Caco-2 (cell line): Measurements from ENCODE around the gene ADAMTS3. TPM values are rescaled to one million over a fixed set of nuclear protein-coding genes. Genes with fewer than 3 reads are reported as not detected.
"Not testable (repeated sequence)": the region's sequence is repeated elsewhere in the genome, so short reads cannot be mapped to it uniquely, and the experiment has no call there.

Experiments used
- BruUV-seq: library from RNA; stranded (reverse); fragments of 400-500 nt; replicated peaks from 2 replicates; lab custom pipeline; 2021; lab: Mats Ljungman, UMichigan
- CTCF ChIA-PET: fragments of 300-600 bp; sonication (Branson Sonifier 250); formaldehyde crosslinking; loops from one replicate; lab custom pipeline; 2022; ENCODE audit warnings: antibody characterized with exemption; lab: Charles Lee
- POLR2A ChIA-PET: fragments of 300-600 bp; sonication (Branson Sonifier 250); formaldehyde crosslinking; loops from one replicate; lab custom pipeline; 2022; ENCODE audit warnings: antibody characterized with exemption; lab: Charles Lee
- DNase-seq, 2 experiments: peaks; one replicate each; pipeline versions ENCODE4 v3.0.0 to v3.0.0-alpha.2; 2020 to 2022
- H3K27me3 ChIP-seq: replicated peaks from 2 replicates; pipeline ENCODE4 v1.6.0; 2011; ENCODE audit warnings: low read length; ENCODE audit not compliant: control insufficient read depth, insufficient read depth
- H3K36me3 ChIP-seq: 2 replicates; pipeline ENCODE4 v1.5.1; 2011; ENCODE audit warnings: low read length; ENCODE audit not compliant: control insufficient read depth, insufficient read depth
- H3K4me1 ChIP-seq: fragments of 250-450 bp; sonication (Bioruptor Pico); 2 replicates; pipeline ENCODE4 v1.5.1; 2020; ENCODE audit warnings: mild to moderate bottlenecking
- H3K4me3 ChIP-seq: 2 replicates; pipeline ENCODE4 v1.5.1; 2011; ENCODE audit warnings: low read depth, mild to moderate bottlenecking, control low read depth, low read length
- H3K9me3 ChIP-seq: fragments of 250-450 bp; sonication (Bioruptor Pico); 2 replicates; pipeline ENCODE4 v1.5.1; 2020; ENCODE audit warnings: mild to moderate bottlenecking, moderate library complexity
- H3K27ac Mint-ChIP-seq: one replicate; pipeline ENCODE4 v1.8.0; 2022; ENCODE audit warnings: mixed read lengths; ENCODE audit not compliant: unreplicated experiment
- H3K27me3 Mint-ChIP-seq: one replicate; pipeline ENCODE4 v1.8.0; 2022; ENCODE audit warnings: mixed read lengths; ENCODE audit not compliant: insufficient read depth, unreplicated experiment
- H3K36me3 Mint-ChIP-seq: one replicate; pipeline ENCODE4 v1.8.0; 2022; ENCODE audit warnings: mild to moderate bottlenecking, mixed read lengths; ENCODE audit not compliant: insufficient read depth, unreplicated experiment
- H3K4me1 Mint-ChIP-seq: one replicate; pipeline ENCODE4 v1.8.0; 2022; ENCODE audit warnings: low read depth, mixed read lengths; ENCODE audit not compliant: unreplicated experiment
- H3K4me3 Mint-ChIP-seq: one replicate; pipeline ENCODE4 v1.8.0; 2022; ENCODE audit warnings: mild to moderate bottlenecking, moderate library complexity, mixed read lengths; ENCODE audit not compliant: unreplicated experiment
- H3K9me3 Mint-ChIP-seq: one replicate; pipeline ENCODE4 v1.8.0; 2022; ENCODE audit warnings: mixed read lengths; ENCODE audit not compliant: unreplicated experiment
- intact Hi-C: fragments of 100-400 bp; cut with micrococcal nuclease; formaldehyde crosslinking; loops from one replicate; pipeline ENCODE4 v1.10.0; 2022; ENCODE audit not compliant: unreplicated experiment
- total RNA-seq: library from RNA; stranded (reverse); gene quantifications from 2 replicates; pipeline ENCODE4 v1.2.3, GENCODE V29; 2022
- TF ChIP-seq, protein P1 (sequence below), 2 experiments: fragments of 200-600 bp in 1 of 2; IDR thresholded peaks; 1 replicate in 1 of 2; 2 replicates in 1 of 2; pipeline versions ENCODE4 v1.5.1 to v1.8.0; 2011 to 2022; ENCODE audit warnings: antibody characterized with exemption in 1 of 2, control low read depth in 1 of 2, inconsistent platforms in 1 of 2, low read depth in 1 of 2, low read length in 1 of 2, mild to moderate bottlenecking in 1 of 2, moderate library complexity in 1 of 2; ENCODE audit not compliant: insufficient read depth in 1 of 2, severe bottlenecking in 1 of 2, unreplicated experiment in 1 of 2

The ADAMTS3 gene
- total RNA-seq, 1 experiment from 2014 or later = not detected

DNA sequence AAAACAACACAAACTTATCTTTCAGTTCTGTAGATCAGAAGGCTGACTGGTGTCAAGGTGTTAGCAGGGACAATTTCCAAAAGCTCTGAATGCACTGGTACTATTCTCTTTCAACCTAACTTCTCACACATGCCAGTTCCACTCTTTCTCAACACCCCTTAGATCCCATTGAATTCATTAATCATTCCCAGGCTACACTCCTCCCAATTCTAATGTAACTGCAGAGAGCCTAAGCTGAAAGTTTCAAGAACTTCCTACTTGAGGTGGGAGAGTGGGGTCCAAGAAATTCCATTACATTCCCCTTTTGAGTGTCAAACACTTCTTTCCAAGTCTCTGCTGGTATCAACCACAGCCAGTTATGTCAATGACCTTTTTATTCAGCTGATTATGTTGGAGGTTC is 142.0 kb downstream of the ADAMTS3 start:
- Mint-ChIP-seq H3K27me3 (peaks cover 6% of the 10 kb centered on the region), H3K4me3 (no peak overlapping the region), H3K4me1 (no peaks in the 10 kb centered on the region), H3K27ac (no peak overlapping the region), H3K36me3 (no peaks in the 10 kb centered on the region), H3K9me3 (no peaks in the 10 kb centered on the region)
- H3K4me3 ChIP-seq = no peak overlapping the region
- H3K4me1 ChIP-seq = no peaks in the 10 kb centered on the region
- POLR2A ChIA-PET = no interaction called here
- intact Hi-C loops = no loop called here
- no peaks in the 10 kb centered on the region for H3K36me3 ChIP-seq
- H3K27me3 ChIP-seq = no peaks in the 10 kb centered on the region
- no TSS peak for BruUV-seq
- CTCF ChIA-PET = no interaction called here
- no peaks in the 10 kb centered on the region for H3K9me3 ChIP-seq
- DNase-seq = no peak
- TF ChIP-seq, protein P1, sequence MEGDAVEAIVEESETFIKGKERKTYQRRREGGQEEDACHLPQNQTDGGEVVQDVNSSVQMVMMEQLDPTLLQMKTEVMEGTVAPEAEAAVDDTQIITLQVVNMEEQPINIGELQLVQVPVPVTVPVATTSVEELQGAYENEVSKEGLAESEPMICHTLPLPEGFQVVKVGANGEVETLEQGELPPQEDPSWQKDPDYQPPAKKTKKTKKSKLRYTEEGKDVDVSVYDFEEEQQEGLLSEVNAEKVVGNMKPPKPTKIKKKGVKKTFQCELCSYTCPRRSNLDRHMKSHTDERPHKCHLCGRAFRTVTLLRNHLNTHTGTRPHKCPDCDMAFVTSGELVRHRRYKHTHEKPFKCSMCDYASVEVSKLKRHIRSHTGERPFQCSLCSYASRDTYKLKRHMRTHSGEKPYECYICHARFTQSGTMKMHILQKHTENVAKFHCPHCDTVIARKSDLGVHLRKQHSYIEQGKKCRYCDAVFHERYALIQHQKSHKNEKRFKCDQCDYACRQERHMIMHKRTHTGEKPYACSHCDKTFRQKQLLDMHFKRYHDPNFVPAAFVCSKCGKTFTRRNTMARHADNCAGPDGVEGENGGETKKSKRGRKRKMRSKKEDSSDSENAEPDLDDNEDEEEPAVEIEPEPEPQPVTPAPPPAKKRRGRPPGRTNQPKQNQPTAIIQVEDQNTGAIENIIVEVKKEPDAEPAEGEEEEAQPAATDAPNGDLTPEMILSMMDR (IDR thresholded peaks at IDR 0.05; ENCODE audit: insufficient read depth in 1 of 2, low read depth in 1 of 2, low read length in 1 of 2, severe bottlenecking in 1 of 2, unreplicated experiment in 1 of 2) = no peak

DNA sequence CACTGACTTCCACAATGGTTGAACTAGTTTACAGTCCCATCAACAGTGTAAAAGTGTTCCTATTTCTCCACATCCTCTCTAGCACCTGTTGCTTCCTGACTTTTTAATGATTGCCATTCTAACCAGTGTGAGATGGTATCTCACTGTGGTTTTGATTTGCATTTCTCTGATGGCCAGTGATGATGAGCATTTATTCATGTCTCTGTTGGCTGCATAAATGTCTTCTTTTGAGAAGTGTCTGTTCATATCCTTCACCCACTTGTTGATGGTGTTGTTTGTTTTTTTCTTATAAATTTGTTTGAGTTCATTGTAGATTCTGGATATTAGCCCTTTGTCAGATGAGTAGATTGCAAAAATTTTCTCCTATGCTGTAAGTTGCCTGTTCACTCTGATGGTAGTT is 143.1 kb downstream of the ADAMTS3 start:
- H3K4me1 Mint-ChIP-seq, H3K9me3 ChIP-seq, intact Hi-C loops, H3K4me3 ChIP-seq, H3K4me1 ChIP-seq, BruUV-seq, H3K27me3 ChIP-seq, H3K27ac Mint-ChIP-seq, H3K36me3 Mint-ChIP-seq, H3K36me3 ChIP-seq, DNase-seq, H3K9me3 Mint-ChIP-seq, H3K4me3 Mint-ChIP-seq, POLR2A ChIA-PET, H3K27me3 Mint-ChIP-seq: not testable (repeated sequence)
- CTCF ChIA-PET = interaction anchor here (0.7 kb wide), 1 partner anchor 85 kb away, joined by 3 read pairs; no protein-coding TSS in a partner anchor

DNA sequence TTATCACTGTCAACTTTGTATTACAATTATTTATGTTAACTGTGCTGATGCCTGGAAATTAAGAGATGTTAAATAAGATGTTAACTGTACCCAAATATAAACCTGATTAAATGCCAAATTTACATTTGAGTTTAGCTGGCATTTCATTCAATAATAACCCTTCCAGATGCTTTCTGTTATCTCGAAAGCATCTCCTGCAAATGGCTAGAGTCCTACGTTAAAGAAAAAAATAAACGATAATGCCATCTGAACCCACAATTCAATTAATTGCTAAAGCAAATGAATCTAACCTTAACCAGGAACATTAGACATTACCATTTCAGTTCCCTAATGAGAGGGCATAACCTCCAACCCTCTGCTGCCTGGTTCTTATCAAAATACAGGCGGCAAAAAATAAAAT is 145.0 kb downstream of the ADAMTS3 start:
- Histone ChIP-seq H3K9me3 (no peaks in the 10 kb centered on the region), H3K36me3 (no peaks in the 10 kb centered on the region), H3K4me3 (no peak overlapping the region), H3K27me3 (no peaks in the 10 kb centered on the region), H3K4me1 (no peaks in the 10 kb centered on the region)
- POLR2A ChIA-PET = no interaction called here
- TF ChIP-seq, protein P1 (IDR thresholded peaks at IDR 0.05; ENCODE audit: insufficient read depth in 1 of 2, low read depth in 1 of 2, low read length in 1 of 2, severe bottlenecking in 1 of 2, unreplicated experiment in 1 of 2) = no peak
- intact Hi-C loops = no loop called here
- H3K4me1 Mint-ChIP-seq = no peaks in the 10 kb centered on the region
- H3K27ac Mint-ChIP-seq = no peak overlapping the region
- no peaks in the 10 kb centered on the region for H3K9me3 Mint-ChIP-seq
- H3K27me3 Mint-ChIP-seq = peaks cover 3% of the 10 kb centered on the region
- no TSS peak for BruUV-seq
- CTCF ChIA-PET = no interaction called here
- H3K4me3 Mint-ChIP-seq = no peak overlapping the region
- H3K36me3 Mint-ChIP-seq = no peaks in the 10 kb centered on the region
- no peak for DNase-seq

DNA sequence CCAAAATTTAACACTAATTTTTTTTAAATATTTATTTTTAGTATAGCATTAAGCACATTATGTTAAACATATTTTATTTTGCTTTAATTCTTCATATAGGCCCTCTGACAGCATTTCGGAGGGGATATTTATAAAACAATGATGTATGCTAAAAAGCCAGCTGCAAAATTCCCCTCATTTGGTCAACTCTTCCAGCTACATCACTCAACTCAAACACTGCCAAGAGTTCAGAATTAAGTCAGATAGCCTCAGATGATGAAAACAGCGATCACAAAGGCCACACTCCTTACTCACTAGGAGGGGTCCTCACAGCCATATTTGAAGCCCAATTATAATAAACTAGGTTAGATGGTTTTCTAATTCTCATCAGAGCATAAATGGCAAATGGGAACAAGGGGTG is 146.6 kb downstream of the ADAMTS3 start:
- Mint-ChIP-seq H3K4me1 (no peaks in the 10 kb centered on the region), H3K27me3 (peaks cover 5% of the 10 kb centered on the region), H3K36me3 (no peaks in the 10 kb centered on the region), H3K4me3 (no peak overlapping the region), H3K9me3 (no peaks in the 10 kb centered on the region), H3K27ac (no peak overlapping the region)
- Histone ChIP-seq H3K27me3 (no peaks in the 10 kb centered on the region), H3K4me1 (no peaks in the 10 kb centered on the region), H3K36me3 (no peaks in the 10 kb centered on the region), H3K9me3 (no peaks in the 10 kb centered on the region), H3K4me3 (no peak overlapping the region)
- intact Hi-C loops = no loop called here
- BruUV-seq = no TSS peak
- DNase-seq = no peak
- ChIA-PET CTCF (no interaction called here), POLR2A (no interaction called here)
- TF ChIP-seq, protein P1 (IDR thresholded peaks at IDR 0.05; ENCODE audit: insufficient read depth in 1 of 2, low read depth in 1 of 2, low read length in 1 of 2, severe bottlenecking in 1 of 2, unreplicated experiment in 1 of 2) = no peak
